DOHH2 (cell line): ENCODE data around the gene CAMTA1.

Experiments
- H3F3A ChIP-seq: fragments of 200-600 bp; sonication (generic), shearing (Covaris generic); 2 replicates; pipeline ENCODE4 v1.6.0; 2016; ENCODE audit warnings: antibody characterized with exemption, mild to moderate bottlenecking; ENCODE audit not compliant: control insufficient read depth, insufficient read depth
- H3K27ac ChIP-seq: fragments of 200-600 bp; sonication (generic); 2 replicates; pipeline ENCODE4 v1.5.1; 2014; ENCODE audit warnings: low read depth, mild to moderate bottlenecking, low read length, moderate library complexity
- H3K27me3 ChIP-seq: fragments of 200-600 bp; sonication (generic); 2 replicates; pipeline ENCODE4 v1.6.1; 2014; ENCODE audit warnings: mild to moderate bottlenecking, low read length, mixed read lengths; ENCODE audit not compliant: control insufficient read depth
- H3K36me3 ChIP-seq: fragments of 200-600 bp; sonication (generic); 2 replicates; pipeline ENCODE4 v1.6.1; 2014; ENCODE audit warnings: mild to moderate bottlenecking, low read length, moderate library complexity, mixed read lengths; ENCODE audit not compliant: control insufficient read depth
- H3K4me1 ChIP-seq: fragments of 200-600 bp; sonication (generic); 2 replicates; pipeline ENCODE4 v1.6.1; 2014; ENCODE audit warnings: mild to moderate bottlenecking, low read length, mixed read lengths; ENCODE audit not compliant: control insufficient read depth
- H3K4me2 ChIP-seq: fragments of 200-600 bp; sonication (generic); 2 replicates; pipeline ENCODE4 v1.6.0; 2014; ENCODE audit warnings: mild to moderate bottlenecking, low read length, moderate library complexity
- H3K4me3 ChIP-seq: fragments of 200-600 bp; sonication (generic); 2 replicates; pipeline ENCODE4 v1.5.1; 2014; ENCODE audit warnings: mild to moderate bottlenecking, low read length, mixed read lengths
- H3K79me2 ChIP-seq: fragments of 200-600 bp; sonication (generic); 2 replicates; pipeline ENCODE4 v1.6.1; 2014; ENCODE audit warnings: mild to moderate bottlenecking, low read length, mixed read lengths; ENCODE audit not compliant: control insufficient read depth
- H3K9me2 ChIP-seq: fragments of 200-600 bp; sonication (generic); replicated peaks from 2 replicates; pipeline ENCODE4 v1.6.1; 2014; ENCODE audit warnings: mild to moderate bottlenecking, low read length, mixed read lengths; ENCODE audit not compliant: control insufficient read depth
- H3K9me3 ChIP-seq: fragments of 200-600 bp; sonication (generic); 2 replicates; pipeline ENCODE4 v1.6.1; 2014; ENCODE audit warnings: antibody characterized with exemption, low read length, mixed read lengths; ENCODE audit not compliant: control insufficient read depth, insufficient read depth
- H4K20me1 ChIP-seq: fragments of 200-600 bp; sonication (generic); 2 replicates; pipeline ENCODE4 v1.6.0; 2014; ENCODE audit warnings: low read depth, mild to moderate bottlenecking, antibody characterized with exemption, low read length, moderate library complexity; ENCODE audit not compliant: control insufficient read depth, insufficient read depth
- EZH2phosphoT487 ChIP-seq: fragments of 200-600 bp; sonication (generic); IDR thresholded peaks from 2 replicates; pipeline ENCODE4 v1.6.1; 2017; ENCODE audit warnings: borderline replicate concordance, mild to moderate bottlenecking, antibody characterized with exemption, low read length, moderate library complexity, mixed read lengths
- TF ChIP-seq, protein P1 (sequence below): fragments of 200-600 bp; sonication (generic); IDR thresholded peaks from one replicate; pipeline ENCODE4 v1.5.1; 2014; ENCODE audit warnings: antibody characterized with exemption, mild to moderate bottlenecking, low read depth, low read length; ENCODE audit not compliant: poor library complexity, severe bottlenecking

Gene CAMTA1

DNA sequence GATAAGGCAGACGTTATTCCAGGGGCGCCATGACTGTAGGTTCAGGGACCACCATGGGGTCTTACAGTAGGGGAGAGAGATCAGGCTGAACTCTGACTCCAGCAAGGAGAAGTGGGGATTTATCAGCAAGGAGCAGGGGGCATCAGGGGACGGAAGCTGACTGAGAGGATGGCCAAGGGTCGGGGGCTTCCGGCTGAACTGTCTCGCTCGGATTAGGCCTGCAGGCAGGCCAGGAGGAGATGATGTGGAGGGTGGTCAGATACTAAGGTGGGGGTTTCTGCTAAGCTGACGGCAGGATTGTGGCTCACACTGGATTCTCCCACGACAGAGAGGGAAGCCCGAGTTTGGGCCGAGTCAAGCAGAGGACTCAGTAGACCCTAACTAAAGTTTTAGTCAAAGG is 798.9 kb downstream of the CAMTA1 start:
- TF ChIP-seq EZH2phosphoT487, result no peak
- TF ChIP-seq, protein P1, sequence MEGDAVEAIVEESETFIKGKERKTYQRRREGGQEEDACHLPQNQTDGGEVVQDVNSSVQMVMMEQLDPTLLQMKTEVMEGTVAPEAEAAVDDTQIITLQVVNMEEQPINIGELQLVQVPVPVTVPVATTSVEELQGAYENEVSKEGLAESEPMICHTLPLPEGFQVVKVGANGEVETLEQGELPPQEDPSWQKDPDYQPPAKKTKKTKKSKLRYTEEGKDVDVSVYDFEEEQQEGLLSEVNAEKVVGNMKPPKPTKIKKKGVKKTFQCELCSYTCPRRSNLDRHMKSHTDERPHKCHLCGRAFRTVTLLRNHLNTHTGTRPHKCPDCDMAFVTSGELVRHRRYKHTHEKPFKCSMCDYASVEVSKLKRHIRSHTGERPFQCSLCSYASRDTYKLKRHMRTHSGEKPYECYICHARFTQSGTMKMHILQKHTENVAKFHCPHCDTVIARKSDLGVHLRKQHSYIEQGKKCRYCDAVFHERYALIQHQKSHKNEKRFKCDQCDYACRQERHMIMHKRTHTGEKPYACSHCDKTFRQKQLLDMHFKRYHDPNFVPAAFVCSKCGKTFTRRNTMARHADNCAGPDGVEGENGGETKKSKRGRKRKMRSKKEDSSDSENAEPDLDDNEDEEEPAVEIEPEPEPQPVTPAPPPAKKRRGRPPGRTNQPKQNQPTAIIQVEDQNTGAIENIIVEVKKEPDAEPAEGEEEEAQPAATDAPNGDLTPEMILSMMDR, result no peak
- no peaks in the 10 kb centered on the region for H3K79me2 ChIP-seq
- H3K9me2 ChIP-seq, result no peaks in the 10 kb centered on the region
- no peak overlapping the region for H3K27ac ChIP-seq
- H3K4me1 ChIP-seq, result no peaks in the 10 kb centered on the region
- H3K9me3 ChIP-seq, result no peaks in the 10 kb centered on the region
- H3F3A ChIP-seq, result no peaks in the 10 kb centered on the region
- H3K36me3 ChIP-seq, result no peaks in the 10 kb centered on the region
- H3K4me3 ChIP-seq, result no peak overlapping the region
- no peaks in the 10 kb centered on the region for H3K27me3 ChIP-seq
- no peaks in the 10 kb centered on the region for H4K20me1 ChIP-seq
- no peak overlapping the region for H3K4me2 ChIP-seq

DNA sequence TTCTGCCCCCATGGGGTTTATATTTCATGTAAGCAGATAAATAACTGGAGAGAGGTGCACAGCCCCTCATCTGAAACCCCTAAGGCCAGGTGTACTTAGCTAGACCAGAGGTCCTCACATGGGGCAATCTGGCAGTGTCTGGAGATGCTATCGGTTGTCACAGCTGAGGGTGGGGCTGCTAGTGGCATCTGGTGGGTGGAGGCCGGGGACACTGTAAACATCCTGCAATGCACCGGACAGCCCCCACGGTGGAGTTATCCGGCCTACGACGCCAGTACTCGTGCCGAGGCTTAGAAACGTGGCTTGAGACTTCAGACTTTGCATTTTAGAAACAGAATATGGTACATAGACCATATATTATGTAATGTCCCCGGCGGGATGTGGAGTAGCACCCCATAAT is 799.4 kb downstream of the CAMTA1 start:
- no peaks in the 10 kb centered on the region for H3F3A ChIP-seq
- H3K9me2 ChIP-seq, result no peaks in the 10 kb centered on the region
- H3K9me3 ChIP-seq, result no peaks in the 10 kb centered on the region
- H3K27ac ChIP-seq, result no peak overlapping the region
- no peaks in the 10 kb centered on the region for H3K27me3 ChIP-seq
- H4K20me1 ChIP-seq, result no peaks in the 10 kb centered on the region
- no peaks in the 10 kb centered on the region for H3K79me2 ChIP-seq
- TF ChIP-seq, protein P1, result no peak
- TF ChIP-seq EZH2phosphoT487, result no peak
- no peak overlapping the region for H3K4me2 ChIP-seq
- no peak overlapping the region for H3K4me3 ChIP-seq
- no peaks in the 10 kb centered on the region for H3K36me3 ChIP-seq
- no peaks in the 10 kb centered on the region for H3K4me1 ChIP-seq

DNA sequence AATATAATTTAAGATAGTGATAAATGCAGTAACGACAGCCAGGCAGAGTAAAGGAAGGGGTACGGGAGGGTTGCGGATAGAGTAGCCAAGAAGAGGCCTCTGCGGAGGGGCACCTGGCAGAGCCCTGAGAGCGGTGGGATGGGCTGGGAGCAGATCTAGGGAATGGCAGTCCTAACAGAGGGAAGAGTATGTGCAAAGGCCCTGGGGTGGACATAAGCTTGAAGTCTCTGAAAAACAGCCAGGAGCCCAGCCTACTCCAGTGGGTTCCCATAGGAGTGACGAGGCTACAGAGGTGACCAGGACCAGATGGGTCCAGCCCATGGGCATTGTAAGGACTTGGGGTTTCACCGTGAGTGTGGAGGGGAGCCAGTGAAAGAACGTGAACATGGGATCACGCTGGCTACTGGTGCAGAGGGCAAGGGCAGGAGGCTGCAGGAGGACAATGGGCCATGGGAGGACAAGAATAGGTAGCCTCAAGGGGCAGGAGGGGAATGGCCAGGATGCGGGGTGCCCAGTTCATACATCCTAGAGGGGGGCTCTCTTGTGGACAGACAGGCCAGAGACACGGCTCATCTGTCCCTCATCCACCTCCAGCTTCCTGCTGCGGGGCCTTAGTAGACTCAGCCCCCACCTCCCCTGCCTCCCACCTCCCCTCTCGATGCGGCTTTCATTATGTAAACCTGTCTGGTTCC is 800.1 kb downstream of the CAMTA1 start:
- TF ChIP-seq EZH2phosphoT487, result no peak
- TF ChIP-seq, protein P1, result no peak
- H3K4me2 ChIP-seq, result no peak overlapping the region
- H3K9me3 ChIP-seq, result no peaks in the 10 kb centered on the region
- no peaks in the 10 kb centered on the region for H3K27me3 ChIP-seq
- H3K4me3 ChIP-seq, result no peak overlapping the region
- no peaks in the 10 kb centered on the region for H3K4me1 ChIP-seq
- no peaks in the 10 kb centered on the region for H3F3A ChIP-seq
- H3K36me3 ChIP-seq, result no peaks in the 10 kb centered on the region
- H3K79me2 ChIP-seq, result no peaks in the 10 kb centered on the region
- no peak overlapping the region for H3K27ac ChIP-seq
- no peaks in the 10 kb centered on the region for H4K20me1 ChIP-seq
- H3K9me2 ChIP-seq, result no peaks in the 10 kb centered on the region
